ENCODE data around the gene PDXK.
"Not testable (repeated sequence)": the region's sequence is repeated elsewhere in the genome, so short reads cannot be mapped to it uniquely, and the experiment has no call there.

Gene PDXK

GRCh38 chr21:43707462-43707861, 11.5 kb upstream of the PDXK start:
- no peak overlapping the region for H3K4me3 ChIP-seq (ENCODE audit: low read depth, low read length)
- TF ChIP-seq, protein P1, sequence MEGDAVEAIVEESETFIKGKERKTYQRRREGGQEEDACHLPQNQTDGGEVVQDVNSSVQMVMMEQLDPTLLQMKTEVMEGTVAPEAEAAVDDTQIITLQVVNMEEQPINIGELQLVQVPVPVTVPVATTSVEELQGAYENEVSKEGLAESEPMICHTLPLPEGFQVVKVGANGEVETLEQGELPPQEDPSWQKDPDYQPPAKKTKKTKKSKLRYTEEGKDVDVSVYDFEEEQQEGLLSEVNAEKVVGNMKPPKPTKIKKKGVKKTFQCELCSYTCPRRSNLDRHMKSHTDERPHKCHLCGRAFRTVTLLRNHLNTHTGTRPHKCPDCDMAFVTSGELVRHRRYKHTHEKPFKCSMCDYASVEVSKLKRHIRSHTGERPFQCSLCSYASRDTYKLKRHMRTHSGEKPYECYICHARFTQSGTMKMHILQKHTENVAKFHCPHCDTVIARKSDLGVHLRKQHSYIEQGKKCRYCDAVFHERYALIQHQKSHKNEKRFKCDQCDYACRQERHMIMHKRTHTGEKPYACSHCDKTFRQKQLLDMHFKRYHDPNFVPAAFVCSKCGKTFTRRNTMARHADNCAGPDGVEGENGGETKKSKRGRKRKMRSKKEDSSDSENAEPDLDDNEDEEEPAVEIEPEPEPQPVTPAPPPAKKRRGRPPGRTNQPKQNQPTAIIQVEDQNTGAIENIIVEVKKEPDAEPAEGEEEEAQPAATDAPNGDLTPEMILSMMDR (IDR thresholded peaks at IDR 0.05; ENCODE audit: low read depth, low read length, missing control alignments): no peak
- DNase-seq (ENCODE audit: low read depth): no peak

DNA sequence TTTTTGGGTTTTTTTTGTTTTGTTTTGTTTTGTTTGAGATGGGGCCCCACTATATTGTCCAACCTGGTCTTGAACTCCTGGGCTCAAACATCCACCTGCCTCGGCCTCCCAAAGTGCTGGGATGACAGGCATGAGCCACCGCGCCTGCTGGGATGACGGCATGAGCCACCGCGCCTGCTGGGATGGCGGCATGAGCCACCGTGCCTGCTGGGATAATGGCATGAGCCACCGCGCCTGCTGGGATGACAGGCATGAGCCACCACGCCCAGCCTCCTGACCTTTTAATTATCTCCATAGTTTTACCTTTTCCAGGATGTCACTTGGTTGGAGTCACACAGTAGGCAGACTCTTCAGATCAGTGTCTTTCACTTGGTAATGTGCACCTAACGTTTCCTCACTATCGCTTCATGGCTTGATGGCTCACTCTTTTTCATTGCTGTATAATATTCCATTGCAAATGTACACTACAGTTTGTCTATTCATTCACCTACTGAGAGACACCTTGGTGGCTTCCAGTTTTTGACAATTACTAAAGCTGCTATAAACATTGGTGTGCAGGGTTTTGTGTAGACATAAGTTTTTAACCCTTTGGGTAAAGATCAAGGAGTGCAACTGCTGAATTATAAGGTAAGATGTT, 10.1 kb upstream of the PDXK start:
- DNase-seq (ENCODE audit: low read depth): no peak
- H3K4me3 ChIP-seq (ENCODE audit: low read depth, low read length): no peak overlapping the region
- TF ChIP-seq, protein P1 (IDR thresholded peaks at IDR 0.05; ENCODE audit: low read depth, low read length, missing control alignments): no peak

DNA sequence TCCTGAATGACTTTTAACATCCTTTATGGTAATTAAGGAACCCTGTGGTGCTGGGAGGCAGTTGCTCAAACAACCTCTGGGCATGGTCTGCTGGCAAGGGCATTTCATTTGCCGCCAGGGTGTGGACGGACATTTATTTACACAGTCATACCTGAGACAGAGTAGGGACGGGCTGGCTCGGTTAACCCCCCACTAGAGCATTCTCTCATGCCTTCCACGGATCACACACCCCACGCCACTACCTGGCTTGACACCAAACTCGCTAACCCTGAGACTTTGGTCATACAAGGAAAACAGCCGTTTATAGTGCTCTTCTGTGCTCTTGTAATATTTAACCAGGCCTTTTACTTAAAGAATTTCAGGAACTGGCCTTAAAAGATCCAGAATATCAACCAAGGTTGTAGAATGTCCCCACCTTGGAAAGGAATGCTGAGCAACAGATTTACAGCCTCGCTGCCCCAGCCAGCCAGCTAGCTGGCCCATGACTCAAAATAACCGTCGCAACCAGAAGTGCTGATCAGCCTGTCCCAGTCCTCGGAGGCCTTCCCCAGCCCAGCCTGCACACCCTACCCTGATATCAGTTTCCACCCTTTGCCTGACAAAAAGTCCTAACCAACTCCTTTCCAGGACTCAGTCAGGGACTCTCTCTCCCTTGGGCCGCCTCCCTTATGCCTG, 6.5 kb upstream of the PDXK start:
- H3K4me3 ChIP-seq (ENCODE audit: low read depth, low read length): no peak overlapping the region
- no peak for DNase-seq (ENCODE audit: low read depth)

GRCh38 chr21:43713123-43713522, 5.8 kb upstream of the PDXK start:
- H3K4me3 ChIP-seq (ENCODE audit: low read depth, low read length); DNase-seq (ENCODE audit: low read depth): not testable (repeated sequence)

More for the DNA sequence above, 6.5 kb upstream of the PDXK start:
- TF ChIP-seq, protein P1 (IDR thresholded peaks at IDR 0.05; ENCODE audit: low read depth, low read length, missing control alignments): no peak

- no peak overlapping the region for H3K4me3 ChIP-seq (ENCODE audit: low read depth, low read length)
- DNase-seq (ENCODE audit: low read depth): peak; percentile 66
- TF ChIP-seq, protein P1 (IDR thresholded peaks at IDR 0.05; ENCODE audit: low read depth, low read length, missing control alignments): no peak
These were observed 2.4 kb upstream of the PDXK start for GRCh38 chr21:43716376-43717165.

GRCh38 chr21:43717166-43717853, 1.6 kb upstream of the PDXK start:
- no peak for DNase-seq (ENCODE audit: low read depth)
- TF ChIP-seq, protein P1 (IDR thresholded peaks at IDR 0.05; ENCODE audit: low read depth, low read length, missing control alignments): no peak
- no peak overlapping the region for H3K4me3 ChIP-seq (ENCODE audit: low read depth, low read length)

Data from GM12864 (cell line).